HG03060 (cell line): Measurements from ENCODE around the gene IFNE.

Experiments used
- ATAC-seq: cut with Tn5 transposase; IDR thresholded peaks from one replicate; pipeline ENCODE4 v1.9.1; 2021; ENCODE audit warnings: low read depth, moderate number of reproducible peaks; ENCODE audit not compliant: unreplicated experiment

The IFNE gene

GRCh38 chr9:21482213-21482612 is at the start of gene IFNE:
Gene IFNE, minus strand, starts transcription at chr9:21482313. Its CDS starts 619 bp downstream, at chr9:21481694.
- no peak for ATAC-seq

- no peak for ATAC-seq
These were observed 46.2 kb upstream of the IFNE start for GRCh38 chr9:21528123-21528808.

GRCh38 chr9:21527579-21527978 is 45.5 kb upstream of the IFNE start:
- ATAC-seq = no peak

- ATAC-seq = no peak
These were observed 43.1 kb upstream of the IFNE start for GRCh38 chr9:21525174-21525573.

- no peak for ATAC-seq
These were observed 42.2 kb upstream of the IFNE start for GRCh38 chr9:21524099-21524830.

- no peak for ATAC-seq
These were observed 41.2 kb upstream of the IFNE start for GRCh38 chr9:21523021-21524014.

GRCh38 chr9:21522348-21522747 is 40.2 kb upstream of the IFNE start:
- ATAC-seq = no peak

- ATAC-seq = no peak
These were observed 39.3 kb upstream of the IFNE start for GRCh38 chr9:21521448-21521847.

GRCh38 chr9:21520501-21521228 is 38.6 kb upstream of the IFNE start:
- ATAC-seq = no peak

GRCh38 chr9:21519855-21520434 is 37.8 kb upstream of the IFNE start:
- ATAC-seq = no peak

GRCh38 chr9:21516796-21517195 is 34.7 kb upstream of the IFNE start:
- no peak for ATAC-seq

- no peak for ATAC-seq
These were observed 31.3 kb upstream of the IFNE start for GRCh38 chr9:21513431-21513830.

GRCh38 chr9:21510806-21511205 is 28.7 kb upstream of the IFNE start:
- no peak for ATAC-seq

GRCh38 chr9:21507483-21507790 is 25.3 kb upstream of the IFNE start:
- no peak for ATAC-seq

GRCh38 chr9:21506626-21507482 is 24.7 kb upstream of the IFNE start:
- ATAC-seq = no peak

- no peak for ATAC-seq
These were observed 23.5 kb upstream of the IFNE start for GRCh38 chr9:21505425-21506179.

GRCh38 chr9:21504894-21505293 is 22.8 kb upstream of the IFNE start:
- no peak for ATAC-seq

GRCh38 chr9:21504113-21504512 is 22.0 kb upstream of the IFNE start:
- no peak for ATAC-seq
